HepG2 (cell line): ENCODE results near the gene GLRX5. TPM values are rescaled to one million over a fixed set of nuclear protein-coding genes. Genes with fewer than 3 reads are reported as not detected.

ENCODE experiments used
- AHR ChIP-seq: IDR thresholded peaks from 2 replicates; pipeline ENCODE4 v1.6.1; 2018; ENCODE audit warnings: missing genetic modification reagents, missing compliant biosample characterization
- ARID5B ChIP-seq: IDR thresholded peaks from 2 replicates; pipeline ENCODE4 v1.4.0; 2020; ENCODE audit warnings: mild to moderate bottlenecking, missing genetic modification reagents
- DNMT3B ChIP-seq: conservative IDR thresholded peaks from 2 replicates; pipeline ENCODE4 v1.6.1; 2016; ENCODE audit warnings: missing biosample characterization, control low read depth
- FUBP1 ChIP-seq: sonication (generic); formaldehyde crosslinking; IDR thresholded peaks from 2 replicates; pipeline ENCODE4 v1.5.1; 2020; ENCODE audit warnings: missing genetic modification reagents, mild to moderate bottlenecking, borderline replicate concordance
- KDM5A ChIP-seq: fragments of 200-600 bp; sonication (generic); IDR thresholded peaks from 2 replicates; pipeline ENCODE4 v1.7.0; 2018; ENCODE audit warnings: antibody characterized with exemption, mild to moderate bottlenecking, low read length, borderline replicate concordance
- NFAT5 ChIP-seq: sonication (generic); formaldehyde crosslinking; IDR thresholded peaks from 2 replicates; pipeline ENCODE4 v1.4.0; 2020; ENCODE audit warnings: missing genetic modification reagents
- PAF1 ChIP-seq: IDR thresholded peaks from 2 replicates; pipeline ENCODE4 v1.6.1; 2016; ENCODE audit warnings: missing genetic modification reagents, missing compliant biosample characterization
- SKI ChIP-seq: fragments of 450-650 bp; IDR thresholded peaks from one replicate; pipeline ENCODE4 v1.6.1; 2018; ENCODE audit warnings: mild to moderate bottlenecking; ENCODE audit not compliant: partially characterized antibody
- SP5 ChIP-seq: IDR thresholded peaks from 2 replicates; pipeline ENCODE4 v1.6.1; 2016; ENCODE audit warnings: low read depth, borderline replicate concordance
- ZBTB10 ChIP-seq: sonication (generic); formaldehyde crosslinking; IDR thresholded peaks from 2 replicates; pipeline ENCODE4 v1.4.0; 2020; ENCODE audit warnings: missing genetic modification reagents, borderline replicate concordance
- ZKSCAN5 ChIP-seq: sonication (generic); formaldehyde crosslinking; IDR thresholded peaks from 2 replicates; pipeline ENCODE4 v1.5.1; 2020; ENCODE audit warnings: mild to moderate bottlenecking, missing genetic modification reagents
- ZMYM2 ChIP-seq: sonication (generic); formaldehyde crosslinking; IDR thresholded peaks from 2 replicates; pipeline ENCODE4 v1.8.0; 2022; ENCODE audit warnings: mild to moderate bottlenecking, missing genetic modification reagents
- ZNF720 ChIP-seq: sonication (generic); formaldehyde crosslinking; IDR thresholded peaks from 2 replicates; pipeline ENCODE4 v1.4.0; 2020; ENCODE audit warnings: missing genetic modification reagents
- ZNF788 ChIP-seq: sonication (generic); formaldehyde crosslinking; IDR thresholded peaks from 2 replicates; pipeline ENCODE4 v1.5.0; 2020; ENCODE audit warnings: mild to moderate bottlenecking, missing genetic modification reagents, borderline replicate concordance
- ZNF839 ChIP-seq: sonication (generic); formaldehyde crosslinking; IDR thresholded peaks from 2 replicates; pipeline ENCODE4 v1.4.0; 2020; ENCODE audit warnings: missing genetic modification reagents, mild to moderate bottlenecking, borderline replicate concordance
- polyA plus RNA-seq, 8 experiments: library from polyadenylated mRNA; depleted of rRNA in 3 of 8; stranded (reverse) in 7 of 8; unstranded in 1 of 8; fragments of >200 nt; fragmentation: Illumina TruSeq in 4 of 8; extraction: Trizol in 4 of 8; gene quantifications; 2 replicates each; pipeline versions ENCODE4 v1.2.1 to v1.2.3, GENCODE V29; 2011 to 2016; ENCODE audit warnings: low read depth in 4 of 8, missing spikeins in 1 of 8, mixed read lengths in 1 of 8; ENCODE audit not compliant: insufficient read depth in 1 of 8
- total RNA-seq, 5 experiments: library from RNA; depleted of rRNA; stranded (reverse); fragments of >200 nt; fragmentation: Illumina TruSeq; extraction: Trizol; gene quantifications; 2 replicates each; pipeline ENCODE4 v1.2.3, GENCODE V29; 2016; ENCODE audit warnings: low read depth in 1 of 5

Gene GLRX5
- total and polyA plus RNA-seq, 2 of the 13 experiments (the other 11 are each of a cell fraction or from before 2014, with no cell fraction given) = 122 to 146 TPM

GRCh38 chr14:95547626-95548327 lies 12.9 kb downstream of the GLRX5 start (continued):
- TF ChIP-seq FUBP1 (CRISPR knock-in tag) (peak; percentile 60; the same call in 1 of the 2 replicates), ZKSCAN5 (CRISPR knock-in tag) (no peak), KDM5A (no peak), ZNF788 (CRISPR knock-in tag) (peak; percentile 81; the same call in 1 of the 2 replicates), ZMYM2 (no peak), ARID5B (CRISPR knock-in tag) (peak; percentile 86), NFAT5 (CRISPR knock-in tag) (no peak), ZNF839 (CRISPR knock-in tag) (no peak), SP5 (CRISPR knock-in tag) (no peak), DNMT3B (CRISPR knock-in tag) (no peak), SKI (peak; percentile 96), AHR (no peak), PAF1 (no peak), ZBTB10 (no peak), ZNF720 (CRISPR knock-in tag) (no peak)
